ENCODE results near the gene PRKN.

The PRKN gene

GRCh38 chr6:161796681-161797080 lies 930.9 kb downstream of the PRKN start:
- H3K4me1 ChIP-seq (ENCODE audit: insufficient read depth, low read length) = no peaks in the 10 kb centered on the region
- WGBS = 86% methylated on average over 1 of the region's 1 CpG
- H3K9ac ChIP-seq (ENCODE audit: low read depth, low read length) = no peak overlapping the region
- H3K27me3 ChIP-seq (ENCODE audit: insufficient read depth, low read length) = no peaks in the 10 kb centered on the region
- H3K36me3 ChIP-seq (ENCODE audit: insufficient read depth, low read length) = no peaks in the 10 kb centered on the region
- H3K4me3 ChIP-seq (ENCODE audit: low read length) = no peak overlapping the region
- no peaks in the 10 kb centered on the region for H3K9me3 ChIP-seq (ENCODE audit: insufficient read depth, low read depth, low read length)
- H3K27ac ChIP-seq (ENCODE audit: low read depth, low read length) = no peak overlapping the region

- H3K4me3 ChIP-seq (ENCODE audit: low read length) = no peak overlapping the region
- no peak overlapping the region for H3K27ac ChIP-seq (ENCODE audit: low read depth, low read length)
- no peaks in the 10 kb centered on the region for H3K36me3 ChIP-seq (ENCODE audit: insufficient read depth, low read length)
- H3K9me3 ChIP-seq (ENCODE audit: insufficient read depth, low read depth, low read length) = no peaks in the 10 kb centered on the region
- WGBS = 90% methylated on average over 7 of the region's 8 CpGs
- no peak overlapping the region for H3K9ac ChIP-seq (ENCODE audit: low read depth, low read length)
- no peaks in the 10 kb centered on the region for H3K27me3 ChIP-seq (ENCODE audit: insufficient read depth, low read length)
- H3K4me1 ChIP-seq (ENCODE audit: insufficient read depth, low read length) = no peaks in the 10 kb centered on the region
These were observed 934.6 kb downstream of the PRKN start for GRCh38 chr6:161792851-161793493.

GRCh38 chr6:161788531-161788930 lies 939.0 kb downstream of the PRKN start:
- Histone ChIP-seq H3K27me3 (ENCODE audit: insufficient read depth, low read length) (no peaks in the 10 kb centered on the region), H3K36me3 (ENCODE audit: insufficient read depth, low read length) (no peaks in the 10 kb centered on the region), H3K9ac (ENCODE audit: low read depth, low read length) (no peak overlapping the region), H3K27ac (ENCODE audit: low read depth, low read length) (no peak overlapping the region), H3K4me3 (ENCODE audit: low read length) (no peak overlapping the region), H3K4me1 (ENCODE audit: insufficient read depth, low read length) (no peaks in the 10 kb centered on the region), H3K9me3 (ENCODE audit: insufficient read depth, low read depth, low read length) (no peaks in the 10 kb centered on the region)
- WGBS = 96% methylated on average over 4 of the region's 4 CpGs

- WGBS = 94% methylated on average over 7 of the region's 7 CpGs
- H3K9me3 ChIP-seq (ENCODE audit: insufficient read depth, low read depth, low read length) = no peaks in the 10 kb centered on the region
- no peaks in the 10 kb centered on the region for H3K36me3 ChIP-seq (ENCODE audit: insufficient read depth, low read length)
- no peak overlapping the region for H3K4me3 ChIP-seq (ENCODE audit: low read length)
- H3K9ac ChIP-seq (ENCODE audit: low read depth, low read length) = no peak overlapping the region
- no peaks in the 10 kb centered on the region for H3K4me1 ChIP-seq (ENCODE audit: insufficient read depth, low read length)
- no peak overlapping the region for H3K27ac ChIP-seq (ENCODE audit: low read depth, low read length)
- H3K27me3 ChIP-seq (ENCODE audit: insufficient read depth, low read length) = no peaks in the 10 kb centered on the region
These were observed 955.4 kb downstream of the PRKN start for GRCh38 chr6:161772176-161772575.

GRCh38 chr6:161761966-161762365 lies 965.6 kb downstream of the PRKN start:
- Histone ChIP-seq H3K4me1 (ENCODE audit: insufficient read depth, low read length) (peaks cover 5% of the 10 kb centered on the region; the same call in 1 of the 2 replicates), H3K27ac (ENCODE audit: low read depth, low read length) (no peak overlapping the region), H3K9me3 (ENCODE audit: insufficient read depth, low read depth, low read length) (no peaks in the 10 kb centered on the region), H3K36me3 (ENCODE audit: insufficient read depth, low read length) (no peaks in the 10 kb centered on the region), H3K27me3 (ENCODE audit: insufficient read depth, low read length) (no peaks in the 10 kb centered on the region), H3K4me3 (ENCODE audit: low read length) (no peak overlapping the region), H3K9ac (ENCODE audit: low read depth, low read length) (no peak overlapping the region)
- WGBS = 92% methylated on average over 6 of the region's 6 CpGs

- Histone ChIP-seq H3K4me3 (ENCODE audit: low read length) (no peak overlapping the region), H3K27ac (ENCODE audit: low read depth, low read length) (no peak overlapping the region), H3K4me1 (ENCODE audit: insufficient read depth, low read length) (no peaks in the 10 kb centered on the region), H3K36me3 (ENCODE audit: insufficient read depth, low read length) (no peaks in the 10 kb centered on the region), H3K9me3 (ENCODE audit: insufficient read depth, low read depth, low read length) (no peaks in the 10 kb centered on the region), H3K9ac (ENCODE audit: low read depth, low read length) (no peak overlapping the region), H3K27me3 (ENCODE audit: insufficient read depth, low read length) (no peaks in the 10 kb centered on the region)
- WGBS = 73% methylated on average over 4 of the region's 5 CpGs
These were observed 972.5 kb downstream of the PRKN start for GRCh38 chr6:161755080-161755479.

GRCh38 chr6:161750686-161751085 lies 976.9 kb downstream of the PRKN start:
- Histone ChIP-seq H3K27ac (ENCODE audit: low read depth, low read length) (no peak overlapping the region), H3K27me3 (ENCODE audit: insufficient read depth, low read length) (no peaks in the 10 kb centered on the region), H3K9ac (ENCODE audit: low read depth, low read length) (no peak overlapping the region), H3K36me3 (ENCODE audit: insufficient read depth, low read length) (no peaks in the 10 kb centered on the region), H3K4me3 (ENCODE audit: low read length) (no peak overlapping the region), H3K4me1 (ENCODE audit: insufficient read depth, low read length) (peaks cover 3% of the 10 kb centered on the region; the same call in 1 of the 2 replicates), H3K9me3 (ENCODE audit: insufficient read depth, low read depth, low read length) (no peaks in the 10 kb centered on the region)
- 73% methylated on average over 2 of the region's 3 CpGs for WGBS

GRCh38 chr6:161749576-161749975 lies 978.0 kb downstream of the PRKN start:
- Histone ChIP-seq H3K4me3 (ENCODE audit: low read length) (no peak overlapping the region), H3K9me3 (ENCODE audit: insufficient read depth, low read depth, low read length) (no peaks in the 10 kb centered on the region), H3K27ac (ENCODE audit: low read depth, low read length) (no peak overlapping the region), H3K9ac (ENCODE audit: low read depth, low read length) (no peak overlapping the region), H3K4me1 (ENCODE audit: insufficient read depth, low read length) (peaks cover 3% of the 10 kb centered on the region; the same call in 1 of the 2 replicates), H3K36me3 (ENCODE audit: insufficient read depth, low read length) (no peaks in the 10 kb centered on the region), H3K27me3 (ENCODE audit: insufficient read depth, low read length) (no peaks in the 10 kb centered on the region)
- WGBS = 72% methylated on average over 4 of the region's 4 CpGs

- Histone ChIP-seq H3K27me3 (ENCODE audit: insufficient read depth, low read length) (no peaks in the 10 kb centered on the region), H3K4me1 (ENCODE audit: insufficient read depth, low read length) (peaks cover 3% of the 10 kb centered on the region; the same call in 1 of the 2 replicates), H3K9me3 (ENCODE audit: insufficient read depth, low read depth, low read length) (no peaks in the 10 kb centered on the region), H3K9ac (ENCODE audit: low read depth, low read length) (no peak overlapping the region), H3K27ac (ENCODE audit: low read depth, low read length) (no peak overlapping the region), H3K4me3 (ENCODE audit: low read length) (no peak overlapping the region), H3K36me3 (ENCODE audit: insufficient read depth, low read length) (no peaks in the 10 kb centered on the region)
- 50% methylated on average over 16 of the region's 18 CpGs for WGBS
These were observed 978.8 kb downstream of the PRKN start for GRCh38 chr6:161748535-161749416.

- WGBS = 87% methylated on average over 7 of the region's 7 CpGs
- no peaks in the 10 kb centered on the region for H3K36me3 ChIP-seq (ENCODE audit: insufficient read depth, low read length)
- no peak overlapping the region for H3K27ac ChIP-seq (ENCODE audit: low read depth, low read length)
- H3K27me3 ChIP-seq (ENCODE audit: insufficient read depth, low read length) = no peaks in the 10 kb centered on the region
- H3K4me3 ChIP-seq (ENCODE audit: low read length) = no peak overlapping the region
- H3K9me3 ChIP-seq (ENCODE audit: insufficient read depth, low read depth, low read length) = no peaks in the 10 kb centered on the region
- no peak overlapping the region for H3K9ac ChIP-seq (ENCODE audit: low read depth, low read length)
- H3K4me1 ChIP-seq (ENCODE audit: insufficient read depth, low read length) = peaks cover 3% of the 10 kb centered on the region; the same call in 1 of the 2 replicates
These were observed 980.1 kb downstream of the PRKN start for GRCh38 chr6:161747506-161747905.

GRCh38 chr6:161745594-161746141 lies 981.9 kb downstream of the PRKN start:
- H3K4me3 ChIP-seq (ENCODE audit: low read length) = no peak overlapping the region
- no peaks in the 10 kb centered on the region for H3K9me3 ChIP-seq (ENCODE audit: insufficient read depth, low read depth, low read length)
- H3K36me3 ChIP-seq (ENCODE audit: insufficient read depth, low read length) = no peaks in the 10 kb centered on the region
- H3K27me3 ChIP-seq (ENCODE audit: insufficient read depth, low read length) = no peaks in the 10 kb centered on the region
- H3K9ac ChIP-seq (ENCODE audit: low read depth, low read length) = no peak overlapping the region
- H3K4me1 ChIP-seq (ENCODE audit: insufficient read depth, low read length) = peaks cover 3% of the 10 kb centered on the region; the same call in 1 of the 2 replicates
- H3K27ac ChIP-seq (ENCODE audit: low read depth, low read length) = no peak overlapping the region
- WGBS = 79% methylated on average over 5 of the region's 5 CpGs
